GM19025 (cell line): ENCODE results near the gene TEPSIN.

ENCODE experiments used
- ATAC-seq: cut with Tn5 transposase; IDR thresholded peaks from one replicate; pipeline ENCODE4 v1.9.1; 2021; ENCODE audit warnings: mild to moderate bottlenecking, low read depth, moderate library complexity; ENCODE audit not compliant: unreplicated experiment

TEPSIN gene

GRCh38 chr17:81251094-81251708, 12.3 kb upstream of the TEPSIN start:
- ATAC-seq: no peak

- ATAC-seq: no peak
These were observed 11.6 kb upstream of the TEPSIN start for GRCh38 chr17:81250286-81251093.

- ATAC-seq: no peak
These were observed 10.6 kb upstream of the TEPSIN start for GRCh38 chr17:81249223-81250040.

GRCh38 chr17:81248649-81249048, 9.8 kb upstream of the TEPSIN start:
- no peak for ATAC-seq

- ATAC-seq: no peak
These were observed 8.6 kb upstream of the TEPSIN start for GRCh38 chr17:81247339-81247990.

GRCh38 chr17:81246679-81247338, 8.0 kb upstream of the TEPSIN start:
- no peak for ATAC-seq

- no peak for ATAC-seq
These were observed 7.5 kb upstream of the TEPSIN start for GRCh38 chr17:81246343-81246670.

GRCh38 chr17:81245665-81246342, 6.9 kb upstream of the TEPSIN start:
- no peak for ATAC-seq

GRCh38 chr17:81245024-81245664, 6.3 kb upstream of the TEPSIN start:
- ATAC-seq: no peak

- no peak for ATAC-seq
These were observed 5.6 kb upstream of the TEPSIN start for GRCh38 chr17:81244358-81245023.

- no peak for ATAC-seq
These were observed 4.4 kb upstream of the TEPSIN start for GRCh38 chr17:81243333-81243664.

- no peak for ATAC-seq
These were observed 3.8 kb upstream of the TEPSIN start for GRCh38 chr17:81242421-81243332.

- ATAC-seq: no peak
These were observed 3.0 kb upstream of the TEPSIN start for GRCh38 chr17:81241648-81242420.

- no peak for ATAC-seq
These were observed 2.3 kb upstream of the TEPSIN start for GRCh38 chr17:81241203-81241602.

- no peak for ATAC-seq
These were observed 1.9 kb upstream of the TEPSIN start for GRCh38 chr17:81240761-81241160.

- ATAC-seq: no peak
These were observed 1.1 kb upstream of the TEPSIN start for GRCh38 chr17:81239714-81240555.
